IPS DF 19.7 (cell line): Measurements from ENCODE around the gene NFATC2.
"Not testable (repeated sequence)": the region's sequence is repeated elsewhere in the genome, so short reads cannot be mapped to it uniquely, and the experiment has no call there.

ENCODE experiments used
- DNase-seq: peaks from one replicate; pipeline ENCODE4 v3.0.0-alpha.2; 2013; ENCODE audit warnings: low read depth, low spot score

NFATC2 gene

DNA sequence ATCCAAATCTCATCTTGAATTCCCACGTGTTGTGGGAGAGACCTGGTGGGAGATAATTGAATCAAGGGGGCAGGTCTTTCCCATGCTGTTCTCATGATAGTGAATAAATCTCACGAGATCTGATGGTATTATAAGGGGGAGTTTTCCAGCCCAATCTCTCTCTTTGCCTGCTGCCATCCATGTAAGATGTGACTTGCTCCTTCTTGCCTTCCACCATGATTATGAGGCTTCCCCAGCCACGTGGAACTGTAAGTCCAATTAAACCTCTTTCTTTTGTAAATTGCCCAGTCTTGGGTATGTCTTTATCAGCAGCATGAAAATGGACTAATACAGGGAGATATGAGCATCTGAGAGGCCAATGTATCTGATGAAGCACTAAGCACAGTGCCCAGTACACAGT, 26.0 kb upstream of the NFATC2 start:
- DNase-seq, result not testable (repeated sequence)

GRCh38 chr20:51567622-51568021, 25.1 kb upstream of the NFATC2 start:
- DNase-seq, result no peak

DNA sequence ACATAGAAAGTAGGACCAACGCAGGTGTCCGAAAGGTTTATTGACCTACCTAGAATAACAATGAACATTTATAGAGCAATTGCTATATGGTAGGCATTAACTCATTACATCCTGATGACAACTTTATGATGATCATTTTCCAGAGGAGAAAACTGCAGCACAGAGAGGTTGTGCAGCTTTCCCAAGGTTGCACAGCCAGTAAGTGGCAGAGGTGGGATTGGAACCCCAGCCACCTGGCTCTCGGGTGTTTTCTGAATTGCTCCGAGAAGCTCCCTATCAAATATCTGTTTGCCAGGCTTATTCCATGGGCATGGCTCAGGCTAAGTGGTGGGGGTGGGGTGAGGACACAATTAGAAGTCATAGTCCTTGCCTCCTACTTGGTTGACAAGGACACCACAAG, 24.1 kb upstream of the NFATC2 start:
- DNase-seq, result no peak

DNA sequence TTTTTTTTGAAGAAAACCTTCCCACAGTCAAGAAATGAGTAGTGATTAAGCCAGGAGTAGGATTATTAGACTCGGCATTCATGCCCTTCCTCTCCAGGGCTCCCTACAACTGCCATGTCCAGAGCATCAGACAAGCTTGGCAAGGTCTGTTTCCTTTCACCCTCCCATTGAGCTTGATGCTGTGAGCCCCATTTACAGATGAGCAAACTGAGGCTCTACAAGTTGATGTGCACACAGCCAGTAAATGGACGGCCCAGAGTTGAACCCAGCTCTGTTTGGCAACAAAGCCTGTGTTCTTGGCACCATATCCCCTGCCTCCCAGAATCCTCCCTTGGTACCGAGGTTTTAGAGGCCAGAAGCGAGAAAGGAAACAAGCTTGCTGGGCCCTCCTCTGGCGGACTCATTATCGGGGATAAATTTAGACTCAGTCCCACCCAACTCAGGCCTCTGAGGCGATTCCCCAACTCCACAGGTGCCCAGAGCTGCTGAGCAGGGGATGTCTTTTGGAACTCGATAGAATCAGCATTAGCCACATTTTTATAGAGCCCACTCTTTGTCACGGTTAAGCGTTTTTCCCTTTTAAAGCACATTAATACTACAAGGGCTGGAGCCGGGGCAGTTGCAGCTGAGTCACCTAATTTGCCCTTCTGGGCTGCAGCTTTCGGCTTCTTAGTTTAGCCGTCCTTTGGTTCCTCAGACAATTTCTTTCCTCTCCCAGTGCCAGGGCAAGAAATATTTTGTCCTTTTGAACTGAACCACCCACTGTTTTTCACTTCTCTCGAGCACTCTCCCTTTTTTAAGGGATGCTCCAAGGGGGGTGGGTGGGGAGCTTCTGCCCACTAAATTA, 23.0 kb upstream of the NFATC2 start:
- DNase-seq, result no peak

- DNase-seq, result no peak
These were observed 21.2 kb upstream of the NFATC2 start for GRCh38 chr20:51563486-51564332.

- DNase-seq, result no peak
These were observed 20.6 kb upstream of the NFATC2 start for GRCh38 chr20:51563174-51563485.

DNA sequence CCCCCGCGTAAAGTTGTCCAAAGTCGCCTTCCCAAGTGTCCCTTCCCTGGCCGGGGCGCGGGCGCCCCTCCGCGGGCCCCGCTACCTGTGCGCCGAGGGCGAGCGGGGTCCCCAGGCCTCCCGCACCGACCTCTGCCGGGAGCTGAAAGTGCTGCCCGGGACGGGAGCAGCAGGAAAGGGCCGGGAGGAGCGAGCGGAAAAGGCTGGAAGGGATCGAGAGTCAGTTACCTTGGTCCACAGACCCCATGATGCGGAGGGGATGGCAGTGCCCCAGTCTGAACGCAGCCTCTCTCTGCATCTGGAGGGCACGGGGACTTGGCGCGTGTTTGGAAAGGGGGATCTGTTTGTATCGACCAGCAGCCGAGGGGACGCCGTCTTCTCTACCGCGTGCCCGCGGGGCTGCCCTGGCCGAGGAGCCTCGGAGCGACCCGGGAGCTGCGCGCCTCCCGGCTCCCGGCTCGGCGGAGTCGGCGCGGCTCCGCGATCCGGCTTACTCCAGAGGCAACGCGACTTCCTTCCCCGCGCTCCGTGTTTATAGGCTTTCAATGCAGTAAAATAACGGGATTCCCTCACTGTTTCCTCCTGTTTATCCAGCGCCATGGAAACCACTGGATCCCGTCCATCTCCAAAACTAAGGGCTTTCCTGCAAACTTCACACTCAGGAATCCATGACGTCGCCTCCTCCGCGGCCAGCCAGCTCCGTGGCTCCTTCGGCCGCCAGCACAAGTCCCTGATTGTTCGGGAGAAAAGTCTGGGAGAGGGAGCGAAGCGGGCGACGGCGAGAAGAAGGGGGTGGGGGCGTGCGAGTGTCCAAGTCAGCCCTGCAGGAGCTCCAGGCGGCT, 20.0 kb upstream of the NFATC2 start:
- DNase-seq, result no peak

DNA sequence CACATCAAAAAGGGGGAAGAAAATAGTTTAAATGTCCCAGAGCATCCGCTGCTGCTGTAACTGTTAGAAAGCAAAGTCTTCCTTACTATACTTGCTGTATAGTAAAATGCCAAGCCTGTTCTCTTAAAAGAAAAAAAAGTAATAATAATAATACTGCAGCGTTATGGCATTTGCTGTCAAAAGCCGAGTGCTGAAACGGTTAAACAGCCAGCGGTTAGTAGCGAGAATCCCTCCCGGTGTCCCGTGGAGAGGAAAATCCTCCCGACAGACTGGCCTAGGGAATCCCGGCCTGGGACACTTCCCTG, 19.5 kb upstream of the NFATC2 start:
- DNase-seq, result no peak

- DNase-seq, result no peak
These were observed 18.2 kb upstream of the NFATC2 start for GRCh38 chr20:51560550-51561307.

GRCh38 chr20:51560042-51560441, 17.5 kb upstream of the NFATC2 start:
- no peak for DNase-seq

DNA sequence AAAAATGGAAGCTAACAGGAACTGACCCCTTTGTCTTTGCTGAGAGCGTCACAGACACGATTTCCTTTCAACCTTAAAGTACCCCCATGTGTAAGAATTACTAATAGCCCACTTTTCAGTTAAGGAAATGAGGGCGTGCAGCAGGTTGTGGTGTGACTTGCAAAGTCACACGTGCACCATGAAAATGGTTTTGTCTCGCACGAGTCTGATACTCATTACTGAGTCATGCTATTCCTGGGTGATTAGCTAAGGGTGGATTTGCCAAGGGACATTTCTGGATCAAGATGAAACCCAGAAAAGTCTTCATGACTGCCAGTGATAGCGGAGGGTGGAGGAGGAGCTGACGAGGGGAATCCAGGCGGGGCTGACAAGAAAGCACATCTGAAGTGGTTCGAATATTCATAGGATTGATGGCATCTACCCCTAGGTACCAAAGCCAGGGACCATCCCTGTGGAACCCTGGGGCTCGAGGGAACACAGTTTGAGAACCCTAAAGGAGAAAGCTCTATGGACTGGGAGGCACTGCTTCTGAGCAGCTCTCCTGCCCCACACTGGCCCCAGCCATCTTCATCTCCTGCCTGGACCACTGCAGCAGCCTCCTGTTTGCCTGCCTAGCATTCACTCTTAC, 12.1 kb upstream of the NFATC2 start:
- DNase-seq, result no peak

GRCh38 chr20:51553897-51554486, 11.5 kb upstream of the NFATC2 start:
- DNase-seq, result no peak

- no peak for DNase-seq
These were observed 8.7 kb upstream of the NFATC2 start for GRCh38 chr20:51551186-51551585.

- DNase-seq, result no peak
These were observed 7.0 kb upstream of the NFATC2 start for GRCh38 chr20:51549474-51549873.

GRCh38 chr20:51547951-51548350, 5.4 kb upstream of the NFATC2 start:
- DNase-seq, result no peak

DNA sequence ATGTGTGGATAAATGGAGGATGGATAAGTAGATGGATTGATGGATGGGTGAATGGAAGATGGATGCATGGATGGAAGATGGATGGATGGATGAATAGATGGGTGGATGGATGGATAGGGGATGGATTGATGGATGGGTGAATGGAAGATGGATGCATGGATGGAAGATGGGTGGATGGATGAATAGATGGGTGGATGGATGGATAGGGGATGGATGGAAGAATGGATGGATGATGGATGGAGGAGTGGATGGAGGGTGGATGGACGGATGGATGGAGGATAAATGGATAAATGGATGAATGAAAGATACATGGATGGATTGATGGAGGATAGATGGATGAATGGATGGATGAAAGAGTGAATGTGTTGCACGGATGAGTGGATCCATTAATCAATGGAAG, 3.0 kb upstream of the NFATC2 start:
- DNase-seq, result no peak

- no peak for DNase-seq
These were observed 886 bp upstream of the NFATC2 start for GRCh38 chr20:51543422-51543788.

GRCh38 chr20:51542033-51542570, 417 bp downstream of the NFATC2 start:
- DNase-seq, result no peak

DNA sequence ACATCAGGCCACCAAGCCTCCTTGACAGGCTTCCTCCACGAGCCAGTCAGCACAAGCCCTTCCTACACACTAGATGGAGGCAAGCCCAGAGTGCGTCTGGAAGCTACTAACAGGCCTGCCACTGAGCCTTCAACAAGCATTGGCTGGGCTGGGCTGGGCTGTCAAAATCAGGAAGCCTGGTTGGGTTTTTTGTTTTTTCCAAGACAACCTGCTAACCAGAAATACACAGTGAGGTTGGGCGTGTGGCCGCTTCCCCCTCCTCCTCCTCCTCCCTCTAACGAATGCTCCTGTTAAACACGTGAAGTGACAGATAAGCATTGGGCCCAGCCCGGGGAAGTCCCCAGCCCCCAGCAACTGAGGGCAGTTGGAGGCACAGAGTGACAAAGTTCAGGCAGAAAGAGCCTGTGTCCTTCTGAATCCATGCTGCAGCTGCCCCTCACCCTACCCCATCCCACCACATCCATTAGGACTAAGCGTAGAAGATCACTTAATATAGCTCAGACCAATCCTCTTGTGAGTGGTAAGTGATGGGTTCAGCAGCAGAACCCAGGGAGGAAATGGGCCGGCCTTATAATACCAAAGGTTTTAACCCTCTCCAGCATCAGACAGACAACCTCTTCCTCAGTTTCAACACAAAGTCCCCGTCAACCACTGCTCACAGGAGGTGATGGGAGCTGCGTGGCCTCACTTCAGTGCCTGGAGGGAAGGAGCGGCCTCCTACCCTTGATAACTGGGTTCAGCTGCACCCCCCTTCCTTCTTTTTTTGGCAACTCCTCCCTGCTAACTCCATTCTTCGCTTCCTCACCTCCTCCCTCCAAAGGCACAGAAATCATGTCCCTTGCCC, 1.1 kb downstream of the NFATC2 start:
- DNase-seq, result no peak

DNA sequence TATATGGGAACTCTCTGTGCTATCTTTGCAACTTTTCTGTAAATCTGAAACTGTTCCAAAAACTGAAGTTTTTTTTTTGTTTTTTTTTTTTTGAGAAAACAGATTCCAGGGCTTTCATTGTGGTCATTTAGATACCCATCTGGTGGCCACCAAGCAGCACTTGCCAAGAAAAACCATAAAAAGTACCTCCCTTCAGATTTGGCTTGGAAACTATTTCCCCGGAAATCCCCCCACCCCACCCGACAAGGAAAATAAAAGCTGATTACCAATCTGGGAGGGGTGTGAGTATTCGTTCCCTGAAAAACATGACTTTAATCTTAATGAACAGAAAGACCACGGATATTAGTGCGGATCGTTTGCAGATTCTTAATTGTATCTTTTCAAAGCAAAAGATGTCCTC, 1.9 kb downstream of the NFATC2 start:
- no peak for DNase-seq
